HG02970 (cell line): ENCODE data around the gene PTPRE.

Experiments used
- ATAC-seq: cut with Tn5 transposase; IDR thresholded peaks from one replicate; pipeline ENCODE4 v1.9.1; 2021; ENCODE audit warnings: mild to moderate bottlenecking, moderate library complexity, moderate number of reproducible peaks; ENCODE audit not compliant: unreplicated experiment, low FRiP score

The PTPRE gene

DNA sequence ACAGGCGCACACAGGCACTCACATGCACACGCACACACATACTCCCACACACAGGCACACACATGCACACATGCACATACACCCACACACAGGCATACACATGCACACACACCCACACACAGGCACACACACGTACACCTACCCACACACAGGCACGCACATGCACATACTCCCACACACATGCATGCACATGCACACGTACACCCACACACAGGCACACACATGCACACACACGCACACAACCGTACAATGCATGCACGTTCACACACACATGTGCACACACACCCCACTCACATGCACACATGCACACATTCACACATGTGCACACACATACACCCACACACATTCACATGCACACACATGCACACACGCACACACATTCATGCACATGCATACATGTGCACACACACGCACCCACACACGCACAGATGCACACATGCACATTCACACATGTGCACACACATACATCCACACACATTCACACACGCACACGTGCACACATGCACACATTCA is 160.0 kb downstream of the PTPRE start:
- no peak for ATAC-seq

DNA sequence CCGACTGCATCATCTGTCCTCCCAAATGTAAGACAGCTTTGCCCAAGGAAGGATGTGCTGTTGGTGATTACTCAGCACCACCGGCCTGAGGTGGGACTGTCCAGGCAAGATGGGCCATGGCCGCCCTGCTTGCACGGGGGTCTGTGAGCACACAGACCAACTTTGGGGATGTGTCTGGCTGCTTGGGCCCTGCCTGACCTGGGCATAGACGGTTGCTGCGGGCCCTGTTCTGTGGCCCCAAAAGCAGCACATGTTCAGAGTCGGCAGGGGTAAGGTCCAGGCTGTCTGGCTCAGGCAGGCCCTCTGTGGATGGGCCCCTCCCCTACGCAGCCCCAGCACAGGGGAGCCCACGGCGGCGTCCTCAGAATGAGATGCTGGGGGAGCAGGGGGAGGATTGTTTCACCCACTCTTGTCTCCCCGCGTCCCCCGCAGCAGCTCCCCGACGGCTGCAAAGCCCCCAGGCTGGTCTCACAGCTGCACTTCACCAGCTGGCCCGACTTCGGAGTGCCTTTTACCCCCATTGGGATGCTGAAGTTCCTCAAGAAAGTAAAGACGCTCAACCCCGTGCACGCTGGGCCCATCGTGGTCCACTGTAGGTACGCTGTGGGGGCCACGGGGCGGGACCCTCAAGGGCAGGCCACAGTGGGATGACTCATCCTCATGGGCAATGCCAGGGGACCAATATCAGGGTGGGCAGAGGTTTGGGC is 160.9 kb downstream of the PTPRE start:
- ATAC-seq = no peak

DNA sequence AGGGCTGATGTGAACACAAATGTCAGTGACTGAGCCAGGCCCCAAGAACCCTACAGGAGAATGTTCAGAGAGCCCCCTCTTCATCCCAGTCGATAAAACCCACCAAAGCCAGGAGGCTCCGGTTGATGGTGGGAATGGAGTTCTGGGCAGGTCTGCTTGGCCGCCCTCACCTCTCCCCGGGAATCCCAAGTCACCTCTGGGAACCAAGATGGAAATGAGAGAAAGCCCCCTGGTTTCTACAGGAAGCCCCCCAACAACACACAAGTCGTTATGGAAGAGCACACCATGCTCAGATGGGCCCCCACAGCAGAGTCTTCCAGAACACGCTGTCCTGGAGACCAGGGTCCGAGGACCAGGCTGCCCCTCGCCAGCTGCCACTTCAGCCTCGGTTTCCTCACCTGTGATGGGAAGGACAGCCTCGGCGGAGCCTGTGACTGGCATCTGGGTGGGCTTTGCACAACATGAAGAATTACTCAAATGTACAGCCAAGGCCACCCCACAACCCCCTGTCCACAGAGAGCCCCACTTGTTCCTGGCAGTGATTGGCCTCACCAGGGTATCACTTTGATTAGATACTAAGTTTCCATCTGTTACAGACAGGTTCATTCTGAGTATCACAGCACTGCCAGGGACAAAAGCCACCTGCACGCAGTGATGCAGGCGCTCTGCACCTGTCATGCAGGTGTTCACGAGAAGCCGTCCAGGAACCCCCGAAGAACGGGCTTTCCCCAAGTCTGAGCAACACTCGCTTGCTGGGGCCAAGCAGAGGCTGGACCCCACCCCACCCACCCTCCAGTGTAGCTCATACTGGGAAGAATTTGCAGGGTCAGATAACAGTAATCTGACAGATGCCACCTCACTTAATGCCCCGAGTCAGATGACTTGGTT is 161.7 kb downstream of the PTPRE start:
- no peak for ATAC-seq

DNA sequence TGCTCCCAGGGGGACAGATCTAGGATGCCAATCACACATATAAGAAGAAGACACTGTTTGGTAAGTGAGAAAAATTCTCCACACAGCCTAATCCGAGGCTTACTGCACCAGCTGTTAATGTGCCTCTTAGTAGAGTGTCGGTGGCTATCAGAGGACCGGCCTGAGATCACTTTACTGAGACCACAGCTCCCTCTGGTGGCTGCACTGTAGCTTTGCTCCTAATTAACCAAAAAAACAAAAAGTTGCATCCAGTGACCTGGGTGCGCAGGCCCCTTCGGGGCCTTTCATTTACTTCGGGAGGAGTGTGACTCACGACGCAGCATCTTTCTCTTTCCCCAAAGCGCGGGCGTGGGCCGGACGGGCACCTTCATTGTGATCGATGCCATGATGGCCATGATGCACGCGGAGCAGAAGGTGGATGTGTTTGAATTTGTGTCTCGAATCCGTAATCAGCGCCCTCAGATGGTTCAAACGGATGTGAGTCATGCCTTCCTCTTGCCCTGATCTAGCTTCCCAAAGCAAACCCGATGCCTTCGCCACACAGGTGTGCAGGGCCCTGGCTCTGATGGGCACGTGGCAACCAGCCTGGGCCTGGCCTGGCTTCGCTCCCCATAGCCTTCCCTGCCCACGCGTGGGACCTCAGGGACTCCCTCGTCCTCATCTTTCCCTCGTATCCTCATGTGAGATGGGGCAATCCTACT is 162.6 kb downstream of the PTPRE start:
- no peak for ATAC-seq

DNA sequence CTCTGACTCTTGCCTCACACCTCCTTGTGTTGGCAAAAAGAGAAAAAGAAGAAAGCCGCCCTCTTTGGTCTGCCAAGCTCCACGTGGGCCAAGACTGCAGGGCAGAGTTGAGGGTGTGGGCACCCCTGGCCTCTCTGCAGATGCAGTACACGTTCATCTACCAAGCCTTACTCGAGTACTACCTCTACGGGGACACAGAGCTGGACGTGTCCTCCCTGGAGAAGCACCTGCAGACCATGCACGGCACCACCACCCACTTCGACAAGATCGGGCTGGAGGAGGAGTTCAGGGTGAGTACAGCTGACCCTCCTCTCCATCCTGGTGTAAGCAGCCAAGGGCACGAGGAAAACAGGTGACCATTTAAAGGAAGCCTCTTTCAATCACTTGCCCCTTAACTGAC is 163.3 kb downstream of the PTPRE start:
- no peak for ATAC-seq

GRCh38 chr10:128070721-128071416 is 164.0 kb downstream of the PTPRE start:
- ATAC-seq = no peak

DNA sequence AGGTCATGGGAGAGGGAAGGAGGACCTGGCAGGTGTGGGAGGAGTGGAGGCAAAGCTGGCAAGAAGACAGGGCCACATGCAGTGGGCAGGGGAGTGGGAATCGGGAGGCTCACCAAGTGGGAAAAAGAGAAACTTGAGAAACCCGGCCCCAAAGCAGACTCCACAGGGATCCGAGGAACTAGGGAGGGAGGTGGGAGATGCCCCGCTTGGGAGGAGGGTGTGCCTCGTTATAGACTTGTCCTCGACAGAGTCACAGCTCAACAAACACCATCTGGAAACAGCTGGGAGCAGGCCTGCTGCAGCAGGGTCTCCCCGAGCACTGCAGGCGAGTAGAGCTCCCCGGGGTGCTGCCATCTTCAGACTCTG is 164.5 kb downstream of the PTPRE start:
- no peak for ATAC-seq

- ATAC-seq = no peak
Measured at GRCh38 chr10:128072046-128072445, 165.1 kb downstream of the PTPRE start.

DNA sequence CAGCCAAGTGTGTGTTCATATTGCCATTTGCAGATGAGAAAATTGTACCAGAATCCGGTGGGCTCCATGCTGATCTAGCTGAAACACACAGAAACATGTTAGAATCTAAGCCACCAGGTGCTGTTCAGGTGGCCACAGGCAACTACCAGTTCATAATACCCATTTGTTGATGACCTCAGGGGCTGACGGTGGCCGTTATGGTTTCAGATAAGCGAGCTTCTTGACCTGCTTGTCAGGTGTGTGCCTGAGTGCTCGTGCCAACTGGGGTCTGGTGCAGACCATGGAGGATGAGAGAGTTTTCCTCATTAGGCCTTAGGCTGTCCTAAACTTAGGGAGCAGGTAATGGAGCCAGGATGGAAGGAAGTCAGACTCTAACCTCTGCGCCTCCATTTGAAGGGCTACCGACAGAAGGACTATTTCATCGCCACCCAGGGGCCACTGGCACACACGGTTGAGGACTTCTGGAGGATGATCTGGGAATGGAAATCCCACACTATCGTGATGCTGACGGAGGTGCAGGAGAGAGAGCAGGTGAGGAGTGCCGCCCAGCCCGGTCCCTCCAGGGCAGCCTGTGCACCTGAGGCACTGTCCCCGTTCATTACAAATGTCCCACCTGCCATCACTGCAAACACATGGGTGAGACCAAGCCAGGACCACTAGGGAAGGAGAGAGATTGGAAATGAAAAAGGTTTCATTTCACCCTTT is 166.2 kb downstream of the PTPRE start:
- no peak for ATAC-seq

- no peak for ATAC-seq
Measured at GRCh38 chr10:128073890-128074289, 167.0 kb downstream of the PTPRE start.

DNA sequence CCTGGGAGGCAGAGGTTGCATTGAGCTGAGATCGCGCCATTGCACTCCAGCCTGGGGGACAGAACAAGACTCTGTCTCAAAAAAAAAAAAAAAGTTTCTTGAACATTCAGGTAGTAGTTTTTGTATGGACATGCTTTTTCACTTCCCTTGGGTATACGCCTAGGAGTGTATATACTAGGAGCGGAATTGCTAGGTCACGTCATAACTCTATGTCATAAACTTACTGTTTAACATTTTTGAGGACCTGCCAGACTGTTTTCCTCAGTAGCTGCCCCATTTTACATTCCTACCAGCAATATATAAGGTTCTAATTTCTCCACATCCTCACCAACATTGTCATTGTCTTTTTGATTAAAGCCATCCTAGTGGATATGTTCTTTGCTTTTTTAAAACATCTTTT is 167.7 kb downstream of the PTPRE start:
- no peak for ATAC-seq

DNA sequence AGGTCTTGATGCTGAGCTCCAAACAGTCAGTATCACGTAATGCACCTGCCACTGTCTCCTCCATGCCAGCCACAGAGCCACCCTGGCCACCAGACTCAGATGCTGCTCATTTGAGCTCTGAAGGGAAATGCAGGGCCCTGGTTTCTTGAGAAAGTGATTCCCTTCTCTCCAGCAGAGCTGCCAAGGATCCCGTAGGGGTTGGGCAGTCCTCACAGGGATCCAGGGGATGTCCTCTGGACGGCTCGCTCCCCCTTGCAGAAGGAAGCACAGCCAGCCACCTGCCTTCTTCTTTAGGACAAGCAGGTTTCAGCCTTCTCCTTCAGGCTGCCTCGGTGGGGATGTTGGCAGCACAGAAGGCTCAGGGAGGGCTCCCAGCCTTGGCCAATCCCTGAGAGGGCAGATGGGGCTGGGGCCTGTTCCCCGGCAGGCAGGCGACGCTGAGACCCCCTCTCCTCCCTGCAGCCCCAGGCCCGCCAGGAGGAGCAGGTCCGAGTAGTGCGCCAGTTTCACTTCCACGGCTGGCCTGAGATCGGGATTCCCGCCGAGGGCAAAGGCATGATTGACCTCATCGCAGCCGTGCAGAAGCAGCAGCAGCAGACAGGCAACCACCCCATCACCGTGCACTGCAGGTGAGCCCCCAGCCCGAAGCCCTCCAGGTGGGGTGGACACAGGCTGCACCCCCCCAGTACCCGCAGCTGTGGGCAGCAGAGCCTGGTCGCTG is 170.4 kb downstream of the PTPRE start:
- ATAC-seq = no peak

- ATAC-seq = no peak
Measured at GRCh38 chr10:128078136-128078969, 171.4 kb downstream of the PTPRE start.

DNA sequence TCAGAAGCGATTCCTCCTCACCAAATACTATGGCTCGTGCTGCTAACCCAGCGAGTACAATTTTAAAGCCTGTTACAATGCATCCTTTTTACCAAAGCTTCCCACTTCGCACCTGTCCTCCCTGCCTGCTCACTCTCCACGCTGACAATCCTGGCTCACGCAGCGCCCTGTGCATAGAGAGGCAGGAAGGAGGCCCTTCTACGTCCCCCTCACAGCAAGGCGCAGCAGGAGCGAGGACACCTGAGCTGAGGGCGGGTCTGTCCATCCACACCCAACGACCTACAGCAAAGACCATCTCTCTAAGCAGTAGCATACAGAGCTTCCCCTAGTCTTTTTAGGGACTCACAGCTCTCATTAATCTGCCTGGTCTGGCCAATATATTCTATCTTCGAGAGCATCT is 173.3 kb downstream of the PTPRE start:
- no peak for ATAC-seq

DNA sequence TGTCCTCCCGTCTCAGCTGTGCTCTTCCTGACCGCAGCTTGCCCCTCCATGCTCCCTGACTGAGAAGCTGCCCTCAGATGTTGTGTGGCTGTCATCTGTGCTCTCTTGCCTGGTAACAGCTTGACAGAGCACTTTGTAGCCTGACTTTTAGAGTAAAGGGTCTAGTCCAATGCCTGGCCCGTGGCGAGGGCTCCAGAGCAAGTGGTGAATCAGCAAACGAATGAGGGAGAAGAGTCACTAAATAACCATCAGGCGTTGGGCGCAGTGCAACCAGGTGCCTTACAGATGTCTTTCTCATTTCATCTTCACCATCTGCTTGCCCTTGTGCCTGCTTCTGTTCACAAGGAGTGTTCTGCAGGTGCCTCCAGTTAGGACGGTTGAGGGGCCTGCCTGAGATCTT is 173.7 kb downstream of the PTPRE start:
- ATAC-seq = no peak

DNA sequence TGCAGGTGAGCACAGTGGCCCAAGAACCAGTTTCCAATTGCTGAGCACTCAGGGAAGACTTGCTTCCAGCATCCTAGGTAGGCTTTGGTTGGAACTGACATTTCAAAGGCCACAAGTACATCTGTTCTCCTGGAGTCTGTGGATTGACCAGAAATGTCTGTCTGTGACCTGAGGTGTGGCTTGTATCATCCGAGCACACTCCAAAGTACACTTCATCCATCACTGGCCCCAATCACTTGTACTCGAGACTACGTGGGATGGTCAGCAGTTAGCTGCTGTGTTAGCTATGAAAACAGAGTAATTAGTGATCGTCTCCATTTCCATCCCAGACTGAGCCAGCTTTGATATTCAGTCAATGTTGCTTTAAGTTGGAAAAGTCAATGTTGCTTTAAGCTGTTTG is 174.3 kb downstream of the PTPRE start:
- no peak for ATAC-seq

- ATAC-seq = no peak
Measured at GRCh38 chr10:128081720-128082119, 174.8 kb downstream of the PTPRE start.

- no peak for ATAC-seq
Measured at GRCh38 chr10:128083191-128083895, 176.4 kb downstream of the PTPRE start.
